Measurements from ENCODE around the gene FAM170B.

DNA sequence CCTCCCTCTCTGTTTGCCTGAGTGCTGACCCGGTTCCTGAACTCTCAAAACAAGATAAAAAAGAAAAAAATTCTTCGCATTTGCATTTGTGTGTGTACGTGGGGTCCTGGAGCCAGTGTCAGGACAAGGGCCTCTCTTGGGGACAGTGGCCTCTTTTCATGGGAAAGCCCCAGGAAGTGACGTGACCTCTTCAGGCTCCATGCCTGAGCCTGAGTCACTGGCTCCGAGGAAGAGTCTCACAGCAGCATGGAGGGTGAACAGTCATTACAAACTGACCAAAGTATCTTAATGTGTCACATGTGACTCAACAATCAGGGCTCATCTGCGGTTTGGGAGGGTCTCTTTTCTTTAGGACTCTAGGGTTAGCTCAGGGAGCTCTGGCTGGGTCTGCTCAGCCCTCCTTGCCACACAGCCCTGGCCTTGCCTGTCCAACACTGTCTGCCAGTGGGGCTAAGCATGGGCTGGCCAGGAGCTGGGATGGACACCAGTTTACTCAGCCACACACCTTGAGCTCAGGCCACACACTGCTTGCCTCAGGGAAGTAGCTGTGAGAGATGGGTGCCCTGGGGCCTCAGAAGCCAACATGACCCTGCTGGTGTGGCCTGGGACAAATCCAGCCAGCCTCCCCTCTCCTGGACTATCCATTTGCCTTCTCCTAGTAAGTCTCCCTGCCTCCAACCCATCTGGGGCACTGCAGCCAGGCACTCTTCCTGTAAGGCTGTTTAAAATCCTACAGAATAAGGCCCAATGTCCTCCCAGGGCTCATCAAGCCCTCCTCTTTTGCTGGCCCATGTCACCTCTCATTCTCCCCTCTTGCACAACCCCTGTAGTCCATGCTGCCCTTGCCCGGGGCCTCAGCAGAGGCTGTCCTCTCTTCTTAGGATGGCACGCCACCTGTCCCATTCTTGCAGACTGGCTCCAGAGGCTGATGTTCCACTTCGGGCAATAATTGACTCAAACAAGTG is 43.9 kb upstream of the FAM170B start:
- TF ChIP-seq POLR2A (IDR thresholded peaks at IDR 0.05; ENCODE audit: low read depth, low read length) (peak; percentile 48), RFX5 (IDR thresholded peaks at IDR 0.05; ENCODE audit: low read depth, low read length) (no peak), CEBPB (IDR thresholded peaks at IDR 0.05; ENCODE audit: low read depth, low read length) (peak; percentile 50), RAD21 (IDR thresholded peaks at IDR 0.05; ENCODE audit: low read length) (no peak; the same call in 1 of the 2 replicates), SMC3 (IDR thresholded peaks at IDR 0.05; ENCODE audit: low read depth, low read length) (no peak)
- TF ChIP-seq, protein P1, sequence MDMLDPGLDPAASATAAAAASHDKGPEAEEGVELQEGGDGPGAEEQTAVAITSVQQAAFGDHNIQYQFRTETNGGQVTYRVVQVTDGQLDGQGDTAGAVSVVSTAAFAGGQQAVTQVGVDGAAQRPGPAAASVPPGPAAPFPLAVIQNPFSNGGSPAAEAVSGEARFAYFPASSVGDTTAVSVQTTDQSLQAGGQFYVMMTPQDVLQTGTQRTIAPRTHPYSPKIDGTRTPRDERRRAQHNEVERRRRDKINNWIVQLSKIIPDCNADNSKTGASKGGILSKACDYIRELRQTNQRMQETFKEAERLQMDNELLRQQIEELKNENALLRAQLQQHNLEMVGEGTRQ (IDR thresholded peaks at IDR 0.05; ENCODE audit: low read depth, low read length): 0 out of 2 replicates have a peak, but pooled peaks have one; percentile 45
- TF ChIP-seq, protein P2, sequence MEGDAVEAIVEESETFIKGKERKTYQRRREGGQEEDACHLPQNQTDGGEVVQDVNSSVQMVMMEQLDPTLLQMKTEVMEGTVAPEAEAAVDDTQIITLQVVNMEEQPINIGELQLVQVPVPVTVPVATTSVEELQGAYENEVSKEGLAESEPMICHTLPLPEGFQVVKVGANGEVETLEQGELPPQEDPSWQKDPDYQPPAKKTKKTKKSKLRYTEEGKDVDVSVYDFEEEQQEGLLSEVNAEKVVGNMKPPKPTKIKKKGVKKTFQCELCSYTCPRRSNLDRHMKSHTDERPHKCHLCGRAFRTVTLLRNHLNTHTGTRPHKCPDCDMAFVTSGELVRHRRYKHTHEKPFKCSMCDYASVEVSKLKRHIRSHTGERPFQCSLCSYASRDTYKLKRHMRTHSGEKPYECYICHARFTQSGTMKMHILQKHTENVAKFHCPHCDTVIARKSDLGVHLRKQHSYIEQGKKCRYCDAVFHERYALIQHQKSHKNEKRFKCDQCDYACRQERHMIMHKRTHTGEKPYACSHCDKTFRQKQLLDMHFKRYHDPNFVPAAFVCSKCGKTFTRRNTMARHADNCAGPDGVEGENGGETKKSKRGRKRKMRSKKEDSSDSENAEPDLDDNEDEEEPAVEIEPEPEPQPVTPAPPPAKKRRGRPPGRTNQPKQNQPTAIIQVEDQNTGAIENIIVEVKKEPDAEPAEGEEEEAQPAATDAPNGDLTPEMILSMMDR (conservative IDR thresholded peaks at IDR 0.05; ENCODE audit: low read depth, low read length): no peak

All from IMR-90 (cell line).